Measurements from ENCODE around the gene KCMF1. TPM values are rescaled to one million over a fixed set of nuclear protein-coding genes. Genes with fewer than 3 reads are reported as not detected.

KCMF1 gene
- total RNA-seq, 1 experiment from 2014 or later: 73.6 TPM

DNA sequence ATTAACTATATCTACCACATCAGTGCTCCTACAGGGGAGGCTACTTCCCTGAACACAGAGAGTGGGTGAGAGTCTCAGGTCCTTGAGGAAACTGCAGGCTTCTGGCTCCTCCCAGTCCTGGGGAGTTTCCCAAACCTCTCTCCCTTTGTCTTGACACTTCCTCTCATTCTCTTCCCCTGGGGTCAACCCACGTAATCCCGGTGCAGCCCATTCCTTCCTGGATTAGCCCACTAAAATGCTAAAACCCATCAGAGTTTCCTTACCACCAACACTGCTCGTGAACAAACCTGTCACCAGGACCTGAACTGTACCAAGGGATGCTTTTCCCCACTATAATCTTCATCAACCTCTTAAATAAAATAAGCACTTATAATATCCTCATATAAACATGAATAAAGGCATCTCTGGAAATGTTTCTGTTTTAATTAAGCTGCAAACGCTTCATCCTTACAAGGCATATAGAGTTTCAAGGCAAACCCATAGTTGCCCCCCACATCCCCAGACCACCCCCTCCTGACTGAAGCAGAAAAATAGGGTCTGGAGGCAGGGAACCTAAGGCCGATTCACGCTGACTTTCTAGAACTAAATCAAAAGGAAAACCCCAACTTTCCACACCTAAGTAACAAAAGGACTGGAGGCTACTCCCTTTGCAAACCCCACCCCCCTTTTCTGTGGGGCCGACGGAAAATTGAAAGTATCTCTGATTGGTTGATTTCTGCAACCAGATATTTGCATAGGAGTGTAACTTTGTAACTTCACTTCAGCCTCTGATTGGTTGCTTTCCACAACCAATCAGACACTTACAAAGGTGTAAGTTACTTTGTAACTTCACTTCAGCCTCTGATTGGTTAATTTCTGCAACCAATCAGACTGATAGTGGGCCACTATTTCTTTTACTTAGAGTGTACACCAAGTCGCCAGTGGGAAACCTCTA is 46.5 kb upstream of the KCMF1 start:
- H3K9me2 ChIP-seq (replicated peaks; ENCODE audit: low read length): no peaks in the 10 kb centered on the region
- no peaks in the 10 kb centered on the region for H3K27me3 ChIP-seq (ENCODE audit: low read length)
- no TSS peak for BruUV-seq (replicated peaks)
- no peak overlapping the region for H3K4me3 ChIP-seq (ENCODE audit: low read length)
- no peaks in the 10 kb centered on the region for H4K20me1 ChIP-seq (ENCODE audit: low read length)
- peak overlapping the region; percentile 26 for H3K4me2 ChIP-seq (ENCODE audit: low read length)
- ATAC-seq: no peak; the same call in 1 of the 2 replicates
- intact Hi-C loops (cut with micrococcal nuclease): loop anchor here (5.0 kb wide), 2 partner anchors 292 to 427 kb away; no protein-coding TSS in a partner anchor
- TF ChIP-seq EZH2 (IDR thresholded peaks at IDR 0.05; ENCODE audit: low read length, unreplicated experiment): no peak
- TF ChIP-seq EZH2phosphoT487 (IDR thresholded peaks at IDR 0.05; ENCODE audit: borderline replicate concordance, low read length): no peak
- TF ChIP-seq, protein P1, sequence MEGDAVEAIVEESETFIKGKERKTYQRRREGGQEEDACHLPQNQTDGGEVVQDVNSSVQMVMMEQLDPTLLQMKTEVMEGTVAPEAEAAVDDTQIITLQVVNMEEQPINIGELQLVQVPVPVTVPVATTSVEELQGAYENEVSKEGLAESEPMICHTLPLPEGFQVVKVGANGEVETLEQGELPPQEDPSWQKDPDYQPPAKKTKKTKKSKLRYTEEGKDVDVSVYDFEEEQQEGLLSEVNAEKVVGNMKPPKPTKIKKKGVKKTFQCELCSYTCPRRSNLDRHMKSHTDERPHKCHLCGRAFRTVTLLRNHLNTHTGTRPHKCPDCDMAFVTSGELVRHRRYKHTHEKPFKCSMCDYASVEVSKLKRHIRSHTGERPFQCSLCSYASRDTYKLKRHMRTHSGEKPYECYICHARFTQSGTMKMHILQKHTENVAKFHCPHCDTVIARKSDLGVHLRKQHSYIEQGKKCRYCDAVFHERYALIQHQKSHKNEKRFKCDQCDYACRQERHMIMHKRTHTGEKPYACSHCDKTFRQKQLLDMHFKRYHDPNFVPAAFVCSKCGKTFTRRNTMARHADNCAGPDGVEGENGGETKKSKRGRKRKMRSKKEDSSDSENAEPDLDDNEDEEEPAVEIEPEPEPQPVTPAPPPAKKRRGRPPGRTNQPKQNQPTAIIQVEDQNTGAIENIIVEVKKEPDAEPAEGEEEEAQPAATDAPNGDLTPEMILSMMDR (conservative IDR thresholded peaks at IDR 0.05; ENCODE audit: low read depth, low read length): no peak
- POLR2A ChIA-PET (ENCODE audit: unreplicated experiment): interaction anchor here (1.9 kb wide), 1 partner anchor 47 kb away, joined by 9 read pairs; the partner anchor contains the start of gene KCMF1
- CTCF ChIA-PET: interaction anchor here (0.6 to 2.9 kb wide), 5 partner anchors 17 to 142 kb away, joined by 4 to 23 read pairs (median 14); no protein-coding TSS in a partner anchor
- H3F3A ChIP-seq (ENCODE audit: low read length, unreplicated experiment): peaks cover 6% of the 10 kb centered on the region
- no peaks in the 10 kb centered on the region for H3K36me3 ChIP-seq (ENCODE audit: low read depth, low read length)
- H3K9ac ChIP-seq (ENCODE audit: low read length): no peak overlapping the region
- peak overlapping the region; percentile 22 for H3K27ac ChIP-seq (ENCODE audit: low read length)
- H3K9me3 ChIP-seq (ENCODE audit: low read length): no peaks in the 10 kb centered on the region
- DNase-seq: peak; percentile 63
- H3K4me1 ChIP-seq (ENCODE audit: insufficient read depth, low read length): peaks cover 30% of the 10 kb centered on the region
- H3K79me2 ChIP-seq (ENCODE audit: low read length): peaks cover 19% of the 10 kb centered on the region
- H2AFZ ChIP-seq (ENCODE audit: low read length): peak overlapping the region; percentile 47; the same call in 1 of the 2 replicates

- Histone ChIP-seq H3K79me2 (ENCODE audit: low read length) (peaks cover 19% of the 10 kb centered on the region), H2AFZ (ENCODE audit: low read length) (0 out of 2 replicates have a peak overlapping the region, but pooled peaks have one; percentile 30), H3K36me3 (ENCODE audit: low read depth, low read length) (no peaks in the 10 kb centered on the region), H3K9ac (ENCODE audit: low read length) (no peak overlapping the region), H3K4me3 (ENCODE audit: low read length) (no peak overlapping the region; the same call in 1 of the 2 replicates), H3K27ac (ENCODE audit: low read length) (0 out of 2 replicates have a peak overlapping the region, but pooled peaks have one; percentile 2), H3K27me3 (ENCODE audit: low read length) (no peaks in the 10 kb centered on the region), H3K9me3 (ENCODE audit: low read length) (no peaks in the 10 kb centered on the region), H4K20me1 (ENCODE audit: low read length) (no peaks in the 10 kb centered on the region), H3K9me2 (replicated peaks; ENCODE audit: low read length) (no peaks in the 10 kb centered on the region), H3F3A (ENCODE audit: low read length, unreplicated experiment) (peaks cover 2% of the 10 kb centered on the region), H3K4me1 (ENCODE audit: insufficient read depth, low read length) (peaks cover 23% of the 10 kb centered on the region), H3K4me2 (ENCODE audit: low read length) (peak overlapping the region; percentile 94)
- ChIA-PET CTCF (interaction anchor here (0.6 to 2.9 kb wide), 12 partner anchors 9 to 93 kb away, joined by 3 to 23 read pairs (median 9); partner anchors contain the start of gene KCMF1), POLR2A (ENCODE audit: unreplicated experiment) (interaction anchor here (0.6 to 1.9 kb wide), 5 partner anchors 21 to 132 kb away, joined by 3 to 9 read pairs (median 7); partner anchors contain the start of gene KCMF1)
- TF ChIP-seq EZH2phosphoT487 (IDR thresholded peaks at IDR 0.05; ENCODE audit: borderline replicate concordance, low read length): no peak
- TF ChIP-seq EZH2 (IDR thresholded peaks at IDR 0.05; ENCODE audit: low read length, unreplicated experiment): no peak
- TF ChIP-seq, protein P1 (conservative IDR thresholded peaks at IDR 0.05; ENCODE audit: low read depth, low read length): no peak
- no TSS peak for BruUV-seq (replicated peaks)
- intact Hi-C loops (cut with micrococcal nuclease): loop anchor here (5.0 kb wide), 2 partner anchors 293 to 428 kb away; no protein-coding TSS in a partner anchor
- ATAC-seq: no peak
- no peak for DNase-seq
Observed at GRCh38 chr2:84925336-84925723, 45.6 kb upstream of the KCMF1 start.

Measured in PC-3 (cell line).